GM21526 (cell line): ENCODE measurements around the gene DOCK1.

ENCODE experiments used
- ATAC-seq: cut with Tn5 transposase; IDR thresholded peaks from one replicate; pipeline ENCODE4 v1.9.1; 2021; ENCODE audit warnings: moderate library complexity; ENCODE audit not compliant: unreplicated experiment, low FRiP score

Gene DOCK1

DNA sequence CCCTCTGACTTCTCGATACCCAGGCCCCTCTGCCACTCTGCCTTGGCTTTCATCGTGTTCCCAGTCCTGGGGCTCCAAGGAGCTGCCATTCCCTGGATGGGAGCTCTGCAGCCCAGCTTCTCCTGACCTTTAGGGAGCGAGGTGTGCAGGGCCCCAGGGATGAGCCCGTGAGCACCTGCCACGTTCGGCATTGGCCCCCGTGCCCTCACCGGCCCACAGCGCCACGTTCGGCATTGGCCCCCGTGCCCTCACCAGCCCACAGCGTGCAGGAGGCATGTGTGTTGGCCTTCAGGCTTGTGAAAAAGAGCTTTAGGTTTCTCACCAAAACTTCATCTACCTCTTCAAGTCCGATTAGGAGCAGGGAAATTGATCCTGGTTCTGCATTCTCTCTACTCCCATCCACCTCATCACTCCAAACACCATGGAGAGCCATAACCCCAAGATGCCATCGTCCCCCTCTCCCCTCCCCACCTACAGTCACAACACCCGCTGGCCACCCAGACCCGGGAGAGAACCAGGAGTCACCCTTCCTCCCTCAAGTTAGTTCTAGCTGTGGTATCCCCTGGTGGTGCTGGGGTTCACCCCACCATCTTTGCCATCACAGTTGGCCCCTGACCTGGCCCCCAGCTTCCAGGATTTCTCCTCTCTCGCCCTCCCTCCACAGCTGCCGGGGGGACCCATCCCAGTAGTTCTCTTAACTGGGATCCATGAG, 524.5 kb downstream of the DOCK1 start:
- ATAC-seq, result no peak

DNA sequence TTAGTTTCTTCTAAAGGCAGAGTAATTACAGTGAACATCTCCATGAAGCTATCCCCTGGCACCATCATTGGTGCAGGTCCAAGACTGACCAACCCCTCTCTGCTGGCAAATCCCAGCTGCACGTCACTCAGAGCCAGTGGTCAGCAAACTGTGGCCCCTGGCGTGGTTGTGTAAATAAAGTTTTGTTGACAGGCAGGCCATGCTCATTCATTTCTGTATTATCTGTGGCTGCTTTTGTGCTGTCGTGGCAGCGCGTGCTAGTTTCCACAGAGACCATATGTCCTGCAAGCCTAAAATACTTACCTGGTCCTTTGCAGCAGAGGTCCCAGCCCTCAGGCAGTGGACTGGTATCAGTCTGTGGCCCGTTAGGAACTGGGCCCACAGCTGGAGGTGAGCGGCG, 526.3 kb downstream of the DOCK1 start:
- no peak for ATAC-seq

DNA sequence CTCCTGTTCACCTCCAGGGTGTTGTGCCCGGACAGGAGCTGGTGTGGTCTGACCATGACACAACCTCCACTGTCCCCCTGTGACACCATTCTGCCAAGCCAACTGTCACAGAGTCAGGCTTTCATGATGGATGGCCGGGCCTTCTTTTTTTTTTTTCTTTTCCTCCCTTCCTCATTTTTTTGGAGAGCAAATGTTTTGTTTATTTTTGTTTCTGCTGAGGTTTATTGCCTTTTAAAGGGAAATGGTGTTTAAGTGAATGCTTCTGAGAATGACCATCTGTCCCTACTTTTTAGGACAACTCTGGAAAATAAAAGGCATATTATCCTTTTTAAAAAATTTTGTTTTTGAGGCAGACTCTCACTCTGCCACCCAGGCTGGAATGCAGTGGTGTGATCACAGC, 528.8 kb downstream of the DOCK1 start:
- ATAC-seq, result no peak

DNA sequence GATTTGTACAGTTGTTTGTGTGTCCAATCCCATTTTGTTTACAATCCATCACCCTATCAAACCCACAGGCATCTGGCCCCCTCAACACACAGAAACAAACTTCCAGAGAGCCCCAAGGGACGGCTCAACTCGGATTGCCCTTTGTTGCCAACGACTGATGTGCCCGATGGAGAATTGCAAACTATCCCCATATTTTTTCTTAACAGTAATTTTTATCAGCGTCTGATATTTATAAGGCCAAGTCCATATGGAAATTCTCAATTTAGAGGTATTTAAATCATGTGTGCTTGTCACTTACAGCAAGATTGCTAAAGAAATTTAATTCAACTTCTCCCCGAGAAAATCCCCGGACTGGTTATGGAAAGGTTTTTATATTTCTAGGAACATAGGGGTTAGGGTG, 530.0 kb downstream of the DOCK1 start:
- ATAC-seq, result no peak

DNA sequence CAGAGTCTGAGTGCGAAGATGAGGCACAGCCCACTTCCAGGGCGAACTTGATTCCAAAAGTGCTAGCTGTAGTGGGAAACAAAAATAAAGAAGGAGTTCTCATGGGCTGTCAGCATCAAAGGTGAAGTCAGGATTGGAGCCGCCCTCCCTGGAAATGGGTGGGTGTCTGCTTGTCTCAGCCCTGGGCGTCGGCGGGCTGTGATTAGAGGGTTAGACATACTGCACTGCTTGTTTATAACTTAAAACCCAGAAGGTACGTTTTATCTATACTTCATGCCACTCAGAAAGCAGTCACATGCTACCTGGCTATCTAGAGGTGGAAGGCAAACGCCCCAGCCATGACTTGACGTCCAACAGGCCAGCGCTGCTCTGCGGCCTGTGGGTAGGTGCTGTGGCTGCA, 535.1 kb downstream of the DOCK1 start:
- no peak for ATAC-seq

DNA sequence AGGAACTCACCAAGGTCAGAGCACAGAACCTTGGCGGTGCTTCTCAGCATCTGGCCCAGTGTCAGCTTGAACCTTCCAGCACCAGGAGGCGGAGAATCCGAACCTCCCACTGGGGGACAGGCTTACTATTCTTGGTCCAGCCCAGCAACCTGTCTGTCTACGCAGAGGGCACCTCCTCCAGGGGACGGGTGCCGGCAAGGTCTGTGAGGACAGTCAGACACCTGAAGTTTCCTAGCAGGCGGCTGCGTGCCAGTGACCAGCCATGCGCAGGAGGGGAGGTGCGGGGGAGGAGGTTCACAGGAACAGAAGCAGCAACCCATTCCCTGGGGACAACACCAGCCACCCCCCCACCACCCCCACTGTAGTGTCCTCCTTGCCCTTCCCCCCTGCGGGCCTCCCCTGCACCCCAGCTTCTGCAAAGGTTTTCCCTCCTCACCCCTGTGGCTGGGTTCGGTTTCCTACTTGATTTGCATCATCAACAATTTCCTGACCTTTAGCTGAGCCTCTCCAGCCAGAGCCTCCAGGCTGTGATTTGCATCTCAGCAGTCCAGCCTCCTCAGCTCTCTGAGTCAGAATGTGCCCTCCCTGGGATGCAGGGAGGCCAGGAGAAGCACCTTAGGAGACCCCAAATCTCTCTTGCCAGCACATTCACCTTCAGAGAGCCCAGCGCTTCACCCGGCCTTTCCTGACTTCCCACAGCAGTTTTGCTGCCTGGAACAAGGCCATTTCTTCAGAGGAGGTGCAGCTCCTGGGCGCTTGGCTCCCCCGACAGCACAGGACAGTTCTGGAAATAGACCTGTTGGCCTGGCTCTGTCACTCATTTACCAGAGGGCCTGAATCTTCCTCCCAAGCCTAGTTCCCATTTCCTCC, 536.4 kb downstream of the DOCK1 start:
- ATAC-seq, result no peak

DNA sequence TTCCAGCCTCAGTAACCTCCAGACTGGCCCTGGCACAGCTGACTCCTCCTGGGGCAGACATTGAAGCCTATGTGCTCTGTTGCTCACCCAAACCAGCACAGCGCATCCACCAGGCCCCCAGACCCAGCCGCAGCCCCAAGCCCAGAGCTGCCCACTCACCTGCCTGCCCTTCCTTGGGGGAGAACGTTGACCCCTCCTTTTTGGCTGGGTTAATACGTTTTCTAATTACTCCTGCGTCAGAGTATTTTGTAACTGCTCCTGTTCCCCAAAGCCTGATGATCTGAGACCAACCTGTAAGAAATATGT, 536.9 kb downstream of the DOCK1 start:
- ATAC-seq, result no peak

DNA sequence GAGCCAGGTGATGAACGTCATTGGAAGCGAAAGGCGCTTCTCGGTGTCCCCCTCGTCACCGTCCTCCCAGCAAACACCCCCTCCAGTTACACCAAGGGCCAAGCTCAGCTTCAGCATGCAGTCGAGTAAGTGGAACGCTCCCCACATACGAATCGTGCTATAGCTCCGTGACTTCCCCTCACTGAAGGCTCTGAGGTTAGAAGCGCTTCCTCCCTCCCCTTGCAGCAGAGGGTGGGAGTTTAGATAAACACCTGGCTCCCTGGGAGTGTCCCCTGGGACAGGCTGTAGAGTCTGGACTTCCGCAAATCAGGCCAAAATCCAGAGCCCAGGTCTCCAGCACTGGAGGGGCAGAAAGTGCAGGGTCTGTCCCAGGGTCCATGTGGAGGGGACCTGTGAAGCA, 538.9 kb downstream of the DOCK1 start:
- no peak for ATAC-seq

DNA sequence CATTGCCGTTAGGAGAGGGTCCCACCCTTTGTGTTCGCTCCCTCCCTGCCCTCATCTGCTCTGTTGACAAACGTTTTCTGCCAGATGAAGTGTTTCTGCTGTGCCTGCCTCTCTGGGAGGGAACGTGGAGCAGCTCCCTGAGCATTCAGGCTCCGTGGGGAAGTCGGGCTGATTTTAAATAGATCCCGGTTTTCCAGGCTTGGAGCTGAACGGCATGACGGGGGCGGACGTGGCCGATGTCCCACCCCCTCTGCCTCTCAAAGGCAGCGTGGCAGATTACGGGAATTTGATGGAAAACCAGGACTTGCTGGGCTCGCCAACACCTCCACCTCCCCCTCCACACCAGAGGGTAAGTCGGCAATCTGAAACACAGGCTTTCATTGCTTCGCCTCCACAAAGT, 542.0 kb downstream of the DOCK1 start:
- ATAC-seq, result no peak

DNA sequence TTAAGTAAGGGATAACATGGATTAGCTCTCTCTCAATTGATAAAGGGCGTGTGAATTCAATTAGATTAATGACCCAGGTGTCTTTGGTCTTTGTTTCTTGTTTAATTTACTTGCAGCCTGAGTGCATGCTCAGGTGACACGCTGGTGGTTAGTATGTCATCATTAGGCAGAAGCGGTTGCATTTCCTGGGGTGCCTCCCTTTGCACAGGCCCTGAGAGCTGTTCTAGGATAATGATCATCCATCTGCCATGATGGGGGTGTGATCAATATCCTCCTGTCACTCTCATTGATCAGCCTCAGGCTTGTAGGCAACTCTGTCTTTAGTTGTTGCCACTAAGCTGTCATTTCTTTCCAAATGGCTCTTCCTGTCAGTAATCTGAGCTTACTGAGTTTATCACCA, 544.3 kb downstream of the DOCK1 start:
- no peak for ATAC-seq

DNA sequence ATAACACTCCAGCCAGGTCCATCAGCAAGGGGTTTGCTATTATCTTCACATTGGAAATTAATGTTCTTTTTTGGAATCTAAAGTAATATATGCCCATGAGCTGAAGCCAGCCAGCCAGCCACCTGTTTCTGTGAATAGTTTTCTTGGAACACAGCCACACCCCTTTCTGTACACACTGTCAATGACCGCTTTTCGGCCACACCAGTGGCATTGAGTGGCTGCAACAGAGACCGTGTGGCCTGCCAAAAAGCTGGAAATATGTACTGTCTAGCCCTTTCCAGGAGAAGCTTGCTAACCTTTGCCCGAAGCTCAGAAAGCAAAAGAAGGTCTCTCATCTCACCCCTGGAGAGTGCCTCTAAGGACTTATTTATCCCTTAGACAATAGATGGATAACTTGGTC, 545.4 kb downstream of the DOCK1 start:
- no peak for ATAC-seq

DNA sequence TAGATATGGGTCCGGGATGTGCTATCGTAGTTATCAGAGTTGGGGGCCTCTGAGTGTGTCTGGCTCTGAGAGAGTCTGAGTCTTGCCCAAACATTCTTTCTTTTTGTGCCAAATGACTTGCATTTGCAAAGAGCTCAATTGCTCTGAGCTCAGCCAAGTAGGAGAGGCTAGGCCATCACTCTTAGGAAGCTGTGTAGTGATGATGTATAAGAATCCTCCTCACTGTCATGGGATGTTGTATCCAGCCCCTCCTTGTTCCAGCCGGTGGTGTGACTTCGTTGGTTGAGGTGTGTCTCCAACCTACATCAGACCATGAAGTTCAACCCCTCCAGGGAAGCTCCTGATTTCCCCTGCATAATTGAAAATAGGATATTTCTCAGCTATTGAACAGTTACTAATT, 546.4 kb downstream of the DOCK1 start:
- ATAC-seq, result no peak

DNA sequence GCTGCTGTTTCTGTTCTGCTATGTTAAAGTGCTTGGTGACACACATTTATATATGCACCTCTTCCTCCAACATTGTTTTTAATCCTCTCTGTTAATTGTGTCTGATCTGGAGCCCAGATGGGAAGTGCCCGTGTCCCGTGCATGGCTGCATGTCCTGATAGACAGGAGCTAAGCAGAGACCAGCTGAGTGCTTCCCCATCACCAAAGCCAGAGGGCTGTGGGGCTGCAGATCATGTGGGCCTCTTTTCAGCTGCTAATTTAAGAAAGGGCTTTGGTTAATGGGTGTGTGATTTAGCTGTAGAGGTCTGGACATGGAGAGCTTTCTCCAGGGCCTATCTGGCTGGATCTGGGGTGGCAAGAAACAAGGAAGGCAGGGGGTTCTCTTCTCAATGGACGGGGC, 547.3 kb downstream of the DOCK1 start:
- no peak for ATAC-seq

DNA sequence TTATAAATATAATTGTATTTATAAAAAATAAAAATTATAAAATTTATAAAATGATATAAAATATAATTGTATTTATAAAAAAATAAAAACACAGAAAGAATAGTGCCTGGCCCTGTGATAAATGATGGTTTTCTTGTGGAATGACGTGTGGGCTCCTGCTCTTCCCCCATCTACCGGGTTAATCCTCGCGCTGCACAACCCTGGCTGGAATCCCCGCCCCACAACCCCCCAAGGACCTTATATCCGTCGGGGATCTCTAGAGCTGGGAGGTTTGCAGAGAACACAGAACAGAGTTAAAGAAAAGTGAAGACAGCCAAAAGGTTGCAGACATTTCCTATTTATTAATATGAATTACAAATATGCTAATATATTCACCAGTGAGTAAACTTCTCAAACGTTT, 548.5 kb downstream of the DOCK1 start:
- no peak for ATAC-seq

DNA sequence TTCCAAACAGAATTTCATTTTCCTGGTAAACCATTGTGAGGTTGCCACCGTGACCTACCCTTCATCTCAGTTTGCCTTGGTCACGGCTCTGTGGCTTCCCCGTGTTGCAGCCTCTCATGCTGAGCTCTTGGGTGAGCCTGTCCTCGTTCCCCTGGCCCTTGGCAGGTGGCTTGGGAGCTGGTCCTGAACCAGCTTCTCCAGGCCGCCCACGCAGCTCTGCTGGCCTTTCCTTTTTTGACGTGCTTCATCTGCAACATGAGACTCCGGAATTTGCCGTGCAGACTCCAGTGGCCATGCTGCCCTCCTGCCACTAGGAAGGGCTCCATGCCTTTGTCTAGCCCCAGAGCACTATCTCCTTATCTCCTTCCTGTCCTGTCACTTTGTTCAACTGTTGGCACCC, 550.9 kb downstream of the DOCK1 start:
- no peak for ATAC-seq

DNA sequence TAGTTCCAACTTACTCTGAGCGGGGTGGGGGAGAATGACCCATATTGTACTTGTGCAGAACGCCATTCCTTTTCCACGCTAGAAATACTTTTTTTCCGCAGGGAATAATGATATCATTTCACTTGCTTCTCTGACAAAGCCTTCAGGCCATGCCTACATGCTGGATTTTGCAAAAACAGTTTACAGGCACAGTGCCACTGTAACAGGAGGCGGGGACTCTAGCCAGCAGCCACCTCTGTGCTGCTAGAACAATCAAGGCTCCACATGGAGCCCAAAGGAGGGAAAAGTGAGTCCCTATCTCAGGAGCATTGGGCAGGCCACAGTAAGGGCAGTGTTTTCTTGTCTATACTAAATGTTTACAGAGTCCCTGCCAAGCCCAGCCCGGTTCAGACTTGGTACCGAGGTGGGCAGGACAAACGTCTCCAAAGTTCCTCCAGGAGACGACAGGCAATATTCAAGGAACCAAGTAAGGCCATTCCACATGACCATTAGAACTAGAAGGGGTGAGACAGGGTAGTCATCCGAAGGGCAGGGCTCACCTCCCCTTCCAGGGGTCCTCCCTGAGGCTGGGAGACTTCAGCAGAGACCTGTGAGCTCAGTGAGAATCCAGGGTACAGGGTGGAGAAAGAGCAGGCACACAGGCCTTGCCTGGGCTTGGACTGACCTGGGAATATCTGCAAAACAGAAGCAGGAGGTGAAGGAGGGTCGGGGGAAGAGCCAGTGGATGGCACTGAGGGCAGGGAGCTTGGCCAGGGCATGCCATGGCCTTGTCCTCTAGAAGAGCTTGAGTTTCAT, 553.0 kb downstream of the DOCK1 start:
- no peak for ATAC-seq

DNA sequence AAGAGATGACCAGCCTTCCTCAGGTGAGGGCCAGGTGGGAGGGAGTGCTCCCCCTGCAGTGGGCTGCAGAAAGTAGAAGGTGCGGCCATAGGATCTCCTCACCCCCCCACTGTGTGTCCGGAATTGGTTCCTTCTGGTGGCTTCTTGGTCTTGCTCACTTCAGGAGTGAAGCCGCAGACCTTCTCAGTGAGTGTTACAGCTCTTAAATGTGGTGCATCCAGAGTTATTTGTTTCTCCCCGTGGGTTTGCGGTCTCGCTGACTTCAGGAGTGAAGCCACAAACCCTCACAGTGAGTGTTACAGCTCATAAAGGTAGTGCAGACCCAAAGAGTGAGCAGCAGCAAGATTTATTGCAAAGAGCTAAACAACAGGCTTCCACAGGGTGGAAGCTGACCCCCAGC, 553.6 kb downstream of the DOCK1 start:
- ATAC-seq, result no peak

DNA sequence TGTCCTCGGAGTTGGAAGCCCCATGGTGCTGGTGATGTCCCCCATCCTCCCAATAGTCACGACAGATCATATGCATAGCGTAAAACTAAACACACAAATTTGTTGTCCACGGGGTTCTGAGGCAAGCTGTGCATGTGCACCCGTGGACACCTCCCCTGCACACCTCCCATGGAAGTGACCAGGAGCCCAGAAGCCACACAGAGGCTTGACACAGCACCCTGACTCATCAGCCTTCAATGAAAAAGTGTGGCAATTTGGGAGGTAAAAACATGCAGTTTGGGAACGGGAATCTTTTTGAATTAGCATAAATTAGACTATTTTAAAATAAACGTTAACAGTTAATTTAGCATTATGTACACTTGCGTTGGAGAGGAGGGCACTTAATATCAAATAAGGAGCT, 554.7 kb downstream of the DOCK1 start:
- ATAC-seq, result no peak

DNA sequence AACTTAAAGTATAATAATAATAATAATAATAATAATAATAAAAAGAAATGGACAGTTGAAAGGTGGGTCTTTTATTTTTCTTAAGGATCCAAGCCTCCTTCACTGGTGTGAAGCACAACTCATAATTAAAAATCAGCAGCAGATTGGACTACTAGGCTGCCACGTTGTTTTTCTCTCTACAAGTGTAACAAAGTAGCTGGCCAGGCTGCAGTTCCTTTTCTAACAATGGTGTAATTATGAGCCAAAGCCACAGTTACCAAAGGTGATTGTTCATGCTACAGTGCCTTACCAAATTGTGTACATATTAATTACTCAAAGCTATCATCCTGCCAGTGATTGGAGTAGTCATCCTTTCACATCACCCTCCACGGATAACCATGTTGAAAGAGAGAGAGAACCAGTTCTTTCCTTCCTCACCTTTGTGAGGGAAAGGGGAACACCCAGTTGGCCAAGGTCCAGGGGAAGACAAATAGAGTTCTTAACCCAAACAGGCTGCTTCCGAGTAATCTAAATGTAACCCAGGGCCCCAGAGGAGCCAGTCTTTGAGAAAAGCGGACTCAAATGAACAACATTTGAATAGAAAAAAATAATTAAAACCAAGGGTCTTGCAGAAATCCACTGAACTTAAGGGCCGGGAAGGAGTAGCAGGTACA, 557.5 kb downstream of the DOCK1 start:
- no peak for ATAC-seq

DNA sequence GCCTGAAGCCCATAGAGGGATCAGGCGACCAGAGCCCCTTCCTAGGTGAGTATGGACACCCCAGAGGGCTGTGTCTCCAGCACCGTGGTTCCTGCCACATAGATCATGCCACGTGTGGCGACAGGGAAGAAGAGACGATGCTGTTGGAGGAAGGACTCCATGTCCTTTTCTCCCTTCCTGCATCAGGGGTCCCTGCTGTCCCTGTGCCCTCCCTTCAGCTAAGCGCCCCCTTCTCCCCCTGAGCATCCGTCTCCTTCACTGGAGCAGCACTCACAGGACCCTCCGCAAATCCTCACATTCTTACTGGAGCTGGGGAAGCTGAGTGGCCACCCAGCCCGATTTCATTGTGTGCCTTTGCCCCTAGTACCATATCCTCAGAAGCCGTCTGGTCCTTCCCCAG, 558.3 kb downstream of the DOCK1 start:
- no peak for ATAC-seq

DNA sequence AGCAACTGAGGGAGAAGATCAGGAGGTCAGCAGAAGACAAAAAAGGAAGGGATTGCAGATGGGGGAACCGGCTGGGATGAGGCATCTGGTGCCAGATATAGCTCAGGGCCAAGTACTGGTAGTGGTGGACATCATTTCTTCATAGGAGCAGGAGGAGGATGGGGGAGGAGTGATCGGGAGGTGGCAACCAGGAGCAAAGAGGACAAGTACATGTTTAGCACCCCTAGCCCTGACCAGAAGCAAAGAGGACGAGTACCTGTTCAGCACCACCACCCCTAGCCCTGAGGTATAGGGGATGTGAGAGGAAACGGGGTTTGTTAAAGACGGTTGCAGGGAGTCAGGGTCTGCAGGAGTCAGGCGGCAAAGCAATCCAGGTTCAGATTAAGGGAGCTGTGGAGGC, 559.3 kb downstream of the DOCK1 start:
- no peak for ATAC-seq
